ENCODE results near the gene CD200R1.

CD200R1 gene, protein sequence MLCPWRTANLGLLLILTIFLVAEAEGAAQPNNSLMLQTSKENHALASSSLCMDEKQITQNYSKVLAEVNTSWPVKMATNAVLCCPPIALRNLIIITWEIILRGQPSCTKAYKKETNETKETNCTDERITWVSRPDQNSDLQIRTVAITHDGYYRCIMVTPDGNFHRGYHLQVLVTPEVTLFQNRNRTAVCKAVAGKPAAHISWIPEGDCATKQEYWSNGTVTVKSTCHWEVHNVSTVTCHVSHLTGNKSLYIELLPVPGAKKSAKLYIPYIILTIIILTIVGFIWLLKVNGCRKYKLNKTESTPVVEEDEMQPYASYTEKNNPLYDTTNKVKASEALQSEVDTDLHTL

GRCh38 chr3:112974894-112975293 is at the start of gene CD200R1:
CD200R1 (minus strand) TSS chr3:112975103; CDS start chr3:112974857, 246 bp downstream.
- DNase-seq (ENCODE audit: low spot score), result no peak

DNA sequence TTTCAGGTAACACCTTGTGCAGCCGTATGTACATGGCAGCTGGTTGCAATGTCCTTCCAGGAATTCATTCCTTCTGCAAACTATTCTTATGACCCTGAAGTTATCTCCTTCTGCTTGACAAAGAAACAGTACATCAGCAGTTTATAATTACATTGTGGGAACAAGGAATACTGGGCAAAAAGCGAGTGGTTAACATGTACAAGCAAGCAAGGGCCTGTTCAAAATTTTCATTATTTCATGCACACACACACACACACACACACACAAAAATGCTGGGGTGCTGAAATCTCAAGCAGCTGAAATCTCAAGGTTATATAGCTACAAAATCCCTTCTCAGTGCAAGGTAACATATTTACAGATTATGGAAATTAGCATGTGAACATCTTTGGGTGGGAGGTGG is 46.6 kb upstream of the CD200R1 start:
- DNase-seq (ENCODE audit: low spot score), result no peak

DNA sequence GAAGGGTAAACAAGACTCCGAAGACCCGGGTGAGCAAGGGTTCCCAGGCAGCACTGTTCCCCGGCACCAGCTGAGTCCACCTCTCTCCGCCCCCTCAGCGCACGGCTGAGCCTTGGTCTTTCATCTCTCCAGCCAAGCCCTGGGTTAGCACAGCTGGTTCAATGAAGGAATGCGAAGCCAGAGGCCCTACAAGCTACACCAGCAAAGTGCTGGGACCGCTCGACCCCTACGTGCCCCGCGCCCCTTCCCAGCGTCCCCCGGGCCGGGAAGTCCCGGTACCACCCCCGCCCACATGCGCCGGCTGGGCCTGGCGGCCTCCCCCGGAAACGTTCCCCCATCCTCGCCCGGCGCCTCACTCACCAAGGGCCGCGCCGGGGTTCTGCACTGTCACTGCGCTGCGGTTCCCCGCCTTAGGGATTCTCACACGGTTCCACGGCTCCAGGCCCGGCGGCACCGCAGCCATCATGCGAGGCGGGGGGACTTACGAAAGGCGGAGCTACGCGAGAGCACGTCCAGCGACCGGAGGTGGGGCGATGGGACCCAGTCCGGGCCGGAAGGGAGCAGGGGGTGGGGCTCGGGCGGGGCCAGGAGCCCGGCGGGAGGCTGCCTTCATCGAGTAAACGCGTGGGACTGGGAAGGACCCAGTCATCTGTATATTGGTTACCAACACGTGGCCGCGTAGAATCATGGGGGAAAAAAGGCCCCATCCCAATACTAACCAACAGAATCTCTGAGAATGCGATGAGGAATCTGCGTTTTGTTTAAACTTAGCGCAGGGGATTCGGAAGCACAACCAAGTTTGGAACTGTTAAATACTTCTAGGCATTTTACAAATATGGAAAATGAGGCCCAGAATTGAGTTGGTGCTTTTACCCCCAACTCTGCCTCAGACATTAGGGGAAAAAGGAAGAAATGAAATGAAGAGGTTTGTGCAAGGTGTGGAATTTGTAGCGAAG is 44.6 kb upstream of the CD200R1 start:
- peak; percentile 96 for DNase-seq (ENCODE audit: low spot score)

DNA sequence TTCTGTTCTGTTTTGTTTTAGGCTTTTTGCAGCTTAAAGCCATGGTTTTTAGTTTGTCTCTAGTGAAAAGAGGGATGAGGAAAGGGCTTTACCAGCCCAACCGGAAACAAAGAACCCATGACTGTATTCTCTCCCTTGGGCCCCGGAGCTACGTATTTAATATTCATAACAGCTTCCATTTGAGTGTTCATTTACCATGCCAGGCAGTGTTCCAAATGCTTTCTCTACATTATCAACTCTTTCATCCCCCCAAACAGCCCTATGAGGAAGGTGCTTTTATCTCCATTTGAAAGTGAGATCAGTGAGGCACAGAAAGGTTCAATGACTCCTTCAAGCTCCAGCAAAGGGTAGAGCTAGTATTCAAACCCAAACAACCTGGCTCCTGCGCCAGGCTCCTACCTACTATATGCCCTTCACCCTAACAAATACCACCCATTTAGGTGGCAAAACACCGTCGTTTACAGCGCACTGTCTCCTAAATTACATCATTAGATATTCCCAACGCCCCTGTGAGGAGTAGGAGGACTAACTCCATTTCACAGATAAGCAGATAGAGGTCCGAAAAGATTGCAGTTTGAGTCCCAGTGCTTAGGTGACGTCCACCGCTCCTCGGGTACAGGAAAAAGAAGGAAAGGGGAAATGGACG is 43.8 kb upstream of the CD200R1 start:
- DNase-seq (ENCODE audit: low spot score), result peak; percentile 40

- DNase-seq (ENCODE audit: low spot score), result no peak
Measured at GRCh38 chr3:113013593-113013992, 38.7 kb upstream of the CD200R1 start.

- DNase-seq (ENCODE audit: low spot score), result no peak
Measured at GRCh38 chr3:113008117-113008516, 33.2 kb upstream of the CD200R1 start.

DNA sequence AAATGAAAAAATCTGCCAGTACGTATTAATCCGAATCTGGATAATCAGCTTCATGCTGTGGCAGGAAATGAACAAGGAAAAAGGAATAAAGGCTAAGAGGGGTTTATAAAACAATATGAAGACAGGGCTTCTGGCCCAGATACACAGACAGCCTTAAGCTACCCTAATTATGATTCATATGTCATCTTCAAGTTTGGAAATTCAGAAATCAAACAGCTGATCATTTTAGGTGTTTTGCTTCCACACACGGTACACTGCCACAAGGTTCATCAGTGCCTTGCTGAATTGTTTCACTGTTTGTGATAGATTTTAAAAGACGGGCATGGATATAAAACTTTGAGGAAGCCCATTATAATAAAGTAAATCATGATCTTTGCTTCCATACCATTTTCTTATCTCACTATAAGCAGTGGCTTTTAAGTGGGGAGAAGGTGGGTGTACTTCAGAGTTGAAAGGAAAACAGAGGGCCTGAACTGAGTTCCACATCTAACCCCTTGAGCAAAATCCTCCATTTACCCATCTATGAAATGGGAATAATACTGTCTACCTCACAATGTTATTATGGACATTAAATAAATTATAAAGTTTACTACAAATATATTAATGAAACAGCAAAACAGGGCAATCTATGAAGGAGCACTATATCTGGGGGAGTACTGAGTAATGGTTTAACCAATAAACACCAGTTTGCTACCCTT is 31.6 kb upstream of the CD200R1 start:
- DNase-seq (ENCODE audit: low spot score), result no peak

- DNase-seq (ENCODE audit: low spot score), result no peak
Measured at GRCh38 chr3:113005611-113006010, 30.7 kb upstream of the CD200R1 start.

DNA sequence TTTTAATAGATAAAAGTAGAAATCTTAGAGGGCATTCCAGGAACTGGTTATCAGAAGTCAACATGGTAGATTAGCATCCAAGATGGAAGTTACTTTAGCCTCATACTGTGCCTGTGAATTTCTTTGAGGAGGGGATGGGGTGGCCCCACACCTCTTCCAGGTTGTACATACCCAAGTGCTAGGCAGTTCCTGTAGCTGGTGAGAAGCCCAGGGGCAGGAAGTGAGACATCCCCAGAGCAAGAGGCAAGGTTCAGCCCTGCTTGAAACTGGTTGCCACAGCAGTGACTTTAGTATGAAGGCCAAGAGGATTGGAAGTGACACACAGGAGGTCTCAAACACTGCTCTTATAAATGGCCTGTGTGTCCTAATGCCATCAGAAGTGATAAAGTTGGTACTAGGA is 27.8 kb upstream of the CD200R1 start:
- DNase-seq (ENCODE audit: low spot score), result no peak

- no peak for DNase-seq (ENCODE audit: low spot score)
Measured at GRCh38 chr3:113002037-113002436, 27.1 kb upstream of the CD200R1 start.

DNA sequence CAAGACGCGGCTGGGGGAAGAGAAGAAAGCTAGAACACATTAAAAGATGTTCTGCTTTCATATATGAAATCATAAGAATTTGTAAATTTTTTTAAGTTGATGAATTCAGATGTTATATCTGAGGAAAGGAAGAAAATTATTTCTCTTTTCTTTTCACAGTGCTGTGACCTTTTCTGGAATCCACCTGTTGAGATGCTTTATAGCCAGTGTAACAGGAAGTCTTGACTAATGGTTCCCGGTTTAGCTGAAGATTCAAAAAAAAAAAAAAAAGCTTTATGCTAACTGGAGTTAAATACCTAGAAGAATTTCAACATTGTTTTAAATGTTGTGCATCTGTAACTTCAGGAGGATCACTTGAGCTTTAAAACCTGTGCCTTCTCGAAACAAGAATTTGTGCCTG is 25.8 kb upstream of the CD200R1 start:
- DNase-seq (ENCODE audit: low spot score), result no peak

DNA sequence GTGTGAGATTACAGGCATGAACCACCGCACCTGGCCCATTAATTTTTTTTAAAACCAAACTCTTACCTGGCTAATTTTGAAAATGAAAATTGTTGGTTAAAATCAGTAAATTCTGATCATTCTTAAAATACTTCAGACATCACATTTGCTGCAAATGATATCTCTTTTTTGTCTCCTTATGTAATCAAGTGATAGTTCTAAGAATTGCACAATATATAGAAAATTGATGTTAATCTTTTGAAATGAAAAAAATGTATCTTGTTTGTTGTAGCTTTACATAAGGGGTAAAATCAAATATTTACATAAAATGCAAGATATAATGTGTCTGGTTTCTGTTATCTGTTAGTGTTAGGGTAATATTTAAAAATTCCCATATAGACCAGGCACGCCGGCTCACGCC is 20.9 kb upstream of the CD200R1 start:
- DNase-seq (ENCODE audit: low spot score), result no peak

- peak; percentile 87 for DNase-seq (ENCODE audit: low spot score)
Measured at GRCh38 chr3:112990672-112991602, 16.0 kb upstream of the CD200R1 start, which contains the start of gene GTPBP8. GTPBP8 (plus strand) TSS chr3:112990984; CDS start chr3:112991000, 16 bp downstream.

GRCh38 chr3:112987710-112988334 is 12.9 kb upstream of the CD200R1 start:
- DNase-seq (ENCODE audit: low spot score), result no peak

GRCh38 chr3:112984485-112984884 is 9.6 kb upstream of the CD200R1 start:
- peak; percentile 28 for DNase-seq (ENCODE audit: low spot score)

- DNase-seq (ENCODE audit: low spot score), result no peak
Measured at GRCh38 chr3:112982710-112983109, 7.8 kb upstream of the CD200R1 start.

GRCh38 chr3:112980080-112980479 is 5.2 kb upstream of the CD200R1 start:
- no peak for DNase-seq (ENCODE audit: low spot score)

GRCh38 chr3:112979244-112979832 is 4.4 kb upstream of the CD200R1 start:
- peak; percentile 51 for DNase-seq (ENCODE audit: low spot score)

DNA sequence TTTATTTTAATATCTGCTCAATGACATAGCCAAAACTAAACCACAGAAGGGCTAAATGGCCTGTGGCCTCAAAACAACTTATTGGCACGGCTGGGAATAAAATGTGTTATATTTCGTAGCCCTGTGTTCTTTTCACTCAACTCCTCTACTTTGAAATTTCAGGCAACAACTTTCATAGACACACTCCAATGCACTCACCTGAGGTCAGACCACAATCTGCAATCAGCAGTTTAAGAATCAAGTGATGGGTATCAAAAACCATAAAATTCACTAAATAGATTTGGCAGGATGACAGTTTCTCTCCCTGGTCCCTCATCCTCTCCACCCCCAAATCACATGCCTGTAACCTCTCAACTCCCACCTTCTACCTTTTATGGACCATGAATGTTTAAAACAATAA is 2.0 kb upstream of the CD200R1 start:
- DNase-seq (ENCODE audit: low spot score), result no peak

GRCh38 chr3:112976001-112976400 is 1.1 kb upstream of the CD200R1 start:
- DNase-seq (ENCODE audit: low spot score), result no peak

Measured in COLO829 (cell line).